ENCODE results near the gene ETNK1. TPM values are rescaled to one million over a fixed set of nuclear protein-coding genes. Genes with fewer than 3 reads are reported as not detected.
A peak's percentile ranks its signal among the peaks of the same experiment; 100 is the strongest.

Gene ETNK1
- total RNA-seq, 2 experiments from 2014 or later: 24.3 to 26.4 TPM

DNA sequence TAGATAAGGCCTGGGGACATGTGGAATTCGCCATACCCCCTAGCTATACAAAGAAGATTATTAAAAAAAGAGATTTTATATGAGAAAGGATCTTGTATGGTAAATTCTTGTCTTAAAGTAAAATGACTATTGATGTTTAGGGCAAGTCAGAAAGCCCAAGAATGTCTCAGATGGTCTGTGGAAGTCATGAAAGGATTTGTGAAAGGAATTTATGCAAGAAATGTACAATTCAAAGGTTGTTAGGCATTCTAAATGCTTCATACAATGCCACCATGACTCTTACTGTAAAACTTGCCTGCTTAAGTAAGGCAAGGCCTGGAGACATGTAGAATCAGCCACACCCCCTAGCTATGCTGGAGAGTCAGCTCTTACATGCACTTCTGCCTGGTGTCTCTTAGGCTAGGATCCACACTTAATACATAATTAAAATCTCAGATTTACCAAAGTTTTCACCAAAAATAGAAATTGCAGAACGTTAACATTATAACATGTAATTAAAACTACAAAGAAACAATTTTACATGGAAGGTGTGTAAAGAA, 8.9 kb upstream of the ETNK1 start:
- peaks cover 9 to 13% of the 10 kb centered on the region in 2 experiments for H3K9me3 ChIP-seq (ENCODE audit: control insufficient read depth in 1 of 2, insufficient read depth in 1 of 2, low read length in 2 of 2)
- H3K27me3 ChIP-seq (ENCODE audit: control insufficient read depth in 1 of 2, insufficient read depth in 2 of 2, low read length in 2 of 2): no peaks in the 10 kb centered on the region
- H3K36me3 ChIP-seq (ENCODE audit: insufficient read depth, low read length): no peaks in the 10 kb centered on the region
- DNase-seq: no peak
- H3K4me1 Mint-ChIP-seq (ENCODE audit: low read depth): no peaks in the 10 kb centered on the region
- H3K4me3 Mint-ChIP-seq: no peak overlapping the region
- H3K4me1 ChIP-seq (ENCODE audit: insufficient read depth, low read length): no peaks in the 10 kb centered on the region
- ChIA-PET POLR2A (interaction anchor here (1.2 kb wide), 1 partner anchor 13 kb away, joined by 3 read pairs; no protein-coding TSS in a partner anchor), CTCF (no interaction called here)
- H3K9me3 Mint-ChIP-seq: peaks cover 8% of the 10 kb centered on the region
- H3K27ac Mint-ChIP-seq: no peak overlapping the region
- no peak for ATAC-seq (ENCODE audit: poor library complexity)
- TF ChIP-seq CTCF (IDR thresholded peaks at IDR 0.05): no peak
- no peak overlapping the region for H3K27ac ChIP-seq (ENCODE audit: low read depth in 1 of 2, low read length in 2 of 2)
- no peaks in the 10 kb centered on the region for H3K27me3 Mint-ChIP-seq
- H3K4me3 ChIP-seq (ENCODE audit: low read length): no peak overlapping the region
- peaks cover 8% of the 10 kb centered on the region for H3K36me3 Mint-ChIP-seq (ENCODE audit: low read depth)
- intact Hi-C loops (cut with DNase I, micrococcal nuclease): no loop called here

DNA sequence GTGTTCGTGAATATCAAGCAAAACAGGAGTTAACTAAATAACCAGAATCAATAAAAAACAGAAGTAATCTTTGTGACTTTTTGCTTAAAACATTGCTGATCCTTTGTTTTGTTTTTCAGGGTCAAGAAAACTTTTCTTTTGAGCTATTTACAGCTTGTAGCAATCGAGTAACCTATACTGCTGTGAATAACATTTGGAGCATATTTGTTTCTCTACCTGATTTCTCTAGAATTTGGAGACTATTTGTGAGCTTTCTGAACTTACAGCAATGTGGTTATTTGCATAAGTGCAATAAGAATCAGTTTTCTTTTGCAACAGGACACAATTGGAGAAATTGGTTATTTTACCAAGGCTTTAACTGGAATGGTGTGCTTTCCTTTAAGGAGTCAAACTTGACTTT, 7.3 kb upstream of the ETNK1 start:
- Mint-ChIP-seq H3K9me3 (peaks cover 4% of the 10 kb centered on the region), H3K4me3 (no peak overlapping the region), H3K27me3 (no peaks in the 10 kb centered on the region), H3K36me3 (ENCODE audit: low read depth) (peaks cover 2% of the 10 kb centered on the region), H3K4me1 (ENCODE audit: low read depth) (no peaks in the 10 kb centered on the region), H3K27ac (no peak overlapping the region)
- Histone ChIP-seq H3K4me1 (ENCODE audit: insufficient read depth, low read length) (no peaks in the 10 kb centered on the region), H3K4me3 (ENCODE audit: low read length) (no peak overlapping the region), H3K27me3 (ENCODE audit: control insufficient read depth in 1 of 2, insufficient read depth in 2 of 2, low read length in 2 of 2) (no peaks in the 10 kb centered on the region), H3K9me3 (ENCODE audit: control insufficient read depth in 1 of 2, insufficient read depth in 1 of 2, low read length in 2 of 2) (peaks cover 7% of the 10 kb centered on the region in 2 experiments), H3K36me3 (ENCODE audit: insufficient read depth, low read length) (no peaks in the 10 kb centered on the region), H3K27ac (ENCODE audit: low read depth in 1 of 2, low read length in 2 of 2) (no peak overlapping the region)
- DNase-seq (no peak), ATAC-seq (ENCODE audit: poor library complexity) (no peak)
- no peak for TF ChIP-seq CTCF (IDR thresholded peaks at IDR 0.05)
- ChIA-PET POLR2A (interaction anchor here (1.1 kb wide), 1 partner anchor 73 kb away, joined by 3 read pairs; the partner anchor contains the start of gene C2CD5), CTCF (interaction anchor here (0.6 kb wide), 1 partner anchor 47 kb away, joined by 4 read pairs; no protein-coding TSS in a partner anchor)
- intact Hi-C loops (cut with DNase I, micrococcal nuclease): no loop called here

GRCh38 chr12:22624548-22624869, 462 bp upstream of the ETNK1 start:
- intact Hi-C loops (cut with DNase I, micrococcal nuclease): loop anchor here (5.0 to 10.0 kb wide), 2 partner anchors 230 to 577 kb away; partner anchors contain the start of gene CMAS (in 1 of the 2)
- ChIA-PET CTCF (interaction anchor here (1.8 kb wide), 1 partner anchor 95 kb away, joined by 6 read pairs; no protein-coding TSS in a partner anchor), POLR2A (interaction anchor here (0.7 to 6.1 kb wide), 4 partner anchors 10 to 89 kb away, joined by 3 to 60 read pairs (median 4); partner anchors contain the start of gene C2CD5)
- peak overlapping the region; percentile 79 to 81 for H3K27ac ChIP-seq (ENCODE audit: low read depth in 1 of 2, low read length in 2 of 2)
- DNase-seq: no peak
- peaks cover 42% of the 10 kb centered on the region for H3K4me1 Mint-ChIP-seq (ENCODE audit: low read depth)
- peak; percentile 28 for ATAC-seq (ENCODE audit: poor library complexity)
- no peak for TF ChIP-seq CTCF (IDR thresholded peaks at IDR 0.05)
- H3K9me3 ChIP-seq (ENCODE audit: control insufficient read depth in 1 of 2, insufficient read depth in 1 of 2, low read length in 2 of 2): no peaks in the 10 kb centered on the region
- no peaks in the 10 kb centered on the region for H3K27me3 Mint-ChIP-seq
- H3K9me3 Mint-ChIP-seq: no peaks in the 10 kb centered on the region
- H3K4me1 ChIP-seq (ENCODE audit: insufficient read depth, low read length): peaks cover 7% of the 10 kb centered on the region
- H3K4me3 Mint-ChIP-seq: peak overlapping the region; percentile 92
- H3K4me3 ChIP-seq (ENCODE audit: low read length): peak overlapping the region; percentile 96
- no peaks in the 10 kb centered on the region for H3K36me3 ChIP-seq (ENCODE audit: insufficient read depth, low read length)
- peaks cover 12% of the 10 kb centered on the region for H3K36me3 Mint-ChIP-seq (ENCODE audit: low read depth)
- H3K27me3 ChIP-seq (ENCODE audit: control insufficient read depth in 1 of 2, insufficient read depth in 2 of 2, low read length in 2 of 2): no peaks in the 10 kb centered on the region
- H3K27ac Mint-ChIP-seq: peak overlapping the region; percentile 90

All from CD4-positive, alpha-beta T cell (primary cell).